Ecto neural progenitor cell (in vitro differentiated cells): Measurements from ENCODE around the gene TLE5.
A peak's percentile ranks its signal among the peaks of the same experiment; 100 is the strongest.

Source experiments
- DNase-seq: peaks from one replicate; pipeline ENCODE4 v3.0.0-alpha.2; 2018; ENCODE audit warnings: low spot score

The TLE5 gene

DNA sequence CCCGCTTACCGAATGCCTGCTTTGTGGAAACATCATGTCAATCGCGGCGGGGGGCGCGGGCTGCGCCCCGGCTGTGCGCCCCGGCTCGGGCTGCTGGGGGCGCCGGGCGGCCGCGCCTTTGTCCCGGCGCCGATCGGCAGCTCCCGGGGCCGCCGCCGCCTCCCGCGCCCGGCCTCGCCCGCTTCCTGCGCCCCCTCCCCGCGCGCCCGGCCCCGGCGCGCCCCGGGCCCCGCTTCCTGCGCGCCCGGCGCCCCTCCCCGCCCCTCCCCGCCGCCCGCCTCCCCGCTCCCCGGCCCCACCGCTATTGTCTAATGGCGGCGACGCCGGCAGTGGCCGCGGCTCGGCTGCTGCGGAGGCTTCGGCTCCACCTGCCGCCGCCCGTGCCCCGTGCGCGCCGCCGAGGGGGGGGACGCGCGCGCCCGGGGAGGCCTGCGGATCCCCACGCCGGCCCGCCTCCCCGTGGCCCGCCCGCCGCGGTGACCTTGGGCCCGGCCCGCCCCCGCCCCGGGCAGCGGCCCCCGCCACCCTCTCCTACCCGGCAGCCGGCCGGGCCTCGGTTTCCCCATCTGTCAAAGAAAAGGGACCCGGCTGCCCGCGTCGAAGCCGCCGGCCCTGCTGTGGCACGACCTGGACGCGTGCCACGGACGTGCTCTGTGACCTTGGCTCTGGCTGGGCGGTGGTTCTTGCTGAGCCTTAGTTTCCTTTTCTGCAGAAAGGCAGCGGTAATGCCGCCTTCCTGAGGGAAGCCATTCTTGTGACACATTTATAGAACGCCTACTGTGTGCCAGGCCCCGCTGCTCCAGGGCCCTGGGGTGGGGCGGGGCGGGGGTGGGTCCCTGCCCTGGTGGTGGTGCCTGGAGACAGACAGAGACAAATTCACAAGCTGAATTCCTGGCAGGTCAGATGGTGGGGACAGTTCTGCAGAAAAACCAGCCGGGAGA is at the start of gene TLE5:
TSS of gene TLE5 (minus strand) at position 331 of the 941 bp plus-strand sequence. CDS start at position 36, 295 bp downstream.
- DNase-seq = peak; percentile 64

- DNase-seq = no peak
Observed at GRCh38 chr19:3111586-3112247, 49.4 kb upstream of the TLE5 start.

DNA sequence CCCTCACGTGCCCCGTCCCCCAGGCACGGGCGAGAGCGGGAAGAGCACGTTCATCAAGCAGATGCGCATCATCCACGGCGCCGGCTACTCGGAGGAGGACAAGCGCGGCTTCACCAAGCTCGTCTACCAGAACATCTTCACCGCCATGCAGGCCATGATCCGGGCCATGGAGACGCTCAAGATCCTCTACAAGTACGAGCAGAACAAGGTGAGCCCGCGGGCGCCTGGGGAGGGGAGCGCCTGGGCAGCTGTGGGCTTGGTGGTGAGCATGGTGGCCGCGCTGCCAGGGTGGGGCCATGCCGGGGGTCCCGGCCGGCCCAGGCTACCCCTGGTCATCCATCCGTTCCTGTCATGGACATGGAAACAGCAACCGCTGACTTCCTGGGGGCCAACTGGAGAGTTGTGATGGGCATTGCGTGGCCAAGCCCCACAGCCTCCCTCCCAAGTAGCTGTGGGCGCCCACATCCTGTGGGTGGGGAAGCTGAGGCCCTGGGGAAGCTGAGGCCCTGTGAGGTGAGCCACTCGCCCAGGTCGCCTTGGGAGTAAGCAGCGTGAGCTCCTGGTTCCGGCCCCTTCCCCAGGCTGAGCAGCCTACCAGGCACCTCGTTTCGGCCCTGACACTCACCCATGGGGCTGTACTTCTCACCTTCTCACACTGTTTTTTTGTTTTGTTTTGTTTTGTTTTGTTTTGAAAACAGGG is 48.0 kb upstream of the TLE5 start:
- no peak for DNase-seq

DNA sequence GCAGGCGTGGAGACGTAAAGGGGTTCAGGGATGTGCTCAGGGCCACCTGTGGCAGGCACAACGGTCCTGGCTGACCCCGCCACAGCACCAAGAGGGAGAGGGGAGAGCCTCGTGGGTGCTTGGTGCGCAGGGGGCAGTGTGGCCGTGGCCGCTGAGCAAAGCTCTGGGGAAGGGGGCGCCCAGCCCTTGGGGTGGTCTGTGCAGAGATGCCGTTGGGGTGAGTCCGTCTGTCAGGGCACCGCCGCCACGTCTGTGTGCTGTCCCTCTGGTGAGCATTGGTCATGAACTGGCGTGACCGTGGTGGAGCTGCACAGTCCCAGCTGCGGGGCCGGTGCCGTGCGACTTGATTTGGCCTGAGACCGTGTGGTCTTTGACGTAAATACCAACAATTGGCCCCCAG is 47.2 kb upstream of the TLE5 start:
- no peak for DNase-seq

DNA sequence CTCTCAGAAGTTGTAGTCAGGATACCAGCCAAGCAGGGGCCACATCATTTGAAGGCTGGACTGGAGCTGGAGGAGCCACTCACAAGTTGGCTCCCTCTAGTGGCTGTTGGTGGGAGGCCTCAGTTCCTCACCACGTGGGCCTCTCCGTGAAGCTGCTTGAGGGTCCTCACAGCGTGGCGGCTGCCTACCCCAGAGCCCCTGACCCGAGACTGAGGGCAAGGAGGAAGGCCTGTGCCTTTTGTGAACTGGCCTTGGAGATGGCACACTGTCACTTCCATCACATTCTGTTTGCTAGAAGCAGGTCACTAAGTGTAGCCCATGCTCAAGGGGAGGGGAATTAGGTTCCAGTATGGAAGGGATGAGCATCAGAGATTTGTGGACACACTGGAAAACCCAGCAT is 46.5 kb upstream of the TLE5 start:
- peak; percentile 73 for DNase-seq

DNA sequence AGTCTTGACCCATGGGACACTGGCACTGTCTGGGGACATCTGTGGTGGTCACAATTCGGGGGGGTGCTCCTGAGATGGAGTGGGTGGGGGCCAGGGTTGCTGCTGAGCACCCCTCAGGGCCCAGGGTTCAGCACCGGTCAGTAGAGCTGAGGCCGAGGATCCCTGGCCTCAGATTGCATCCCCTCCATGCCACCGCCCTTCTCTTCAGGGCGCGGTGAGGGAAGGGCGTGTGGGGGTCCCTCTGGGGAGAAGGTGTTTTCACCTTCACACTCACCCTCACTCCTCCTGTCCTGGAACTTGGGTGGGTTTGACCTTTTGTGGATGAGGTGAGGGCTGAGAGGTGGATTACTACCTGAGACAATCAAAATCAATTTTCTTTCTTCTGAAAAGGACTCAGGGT is 45.4 kb upstream of the TLE5 start:
- DNase-seq = no peak

DNA sequence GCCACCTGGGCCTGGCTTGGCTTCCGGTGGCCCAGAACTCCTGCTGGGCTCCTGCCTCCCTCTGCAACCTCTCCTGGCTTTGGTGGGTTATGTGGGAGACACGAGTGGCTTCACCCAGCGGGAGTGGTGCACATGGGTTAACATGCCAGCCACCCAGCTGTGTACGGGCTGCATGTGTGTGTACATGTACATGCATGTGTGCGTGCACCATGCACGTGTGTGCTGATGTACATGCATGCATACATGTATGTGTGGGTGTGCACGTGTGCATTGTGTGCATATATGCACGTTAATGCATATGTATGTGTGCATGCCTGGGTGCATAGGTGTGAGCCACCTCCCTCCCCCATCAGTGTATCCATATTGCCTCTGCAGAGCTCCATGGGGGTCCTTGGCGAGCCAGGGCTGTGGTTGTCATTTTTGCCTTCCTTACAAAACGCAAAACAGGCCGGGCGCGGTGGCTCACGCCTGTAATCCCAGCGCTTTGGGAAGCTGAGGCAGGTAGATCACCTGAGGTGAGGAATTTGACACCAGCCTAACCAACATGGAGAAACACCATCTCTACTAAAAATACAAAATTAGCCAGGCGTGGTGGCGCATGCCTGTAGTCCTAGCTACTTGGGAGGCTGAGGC is 44.3 kb upstream of the TLE5 start:
- no peak for DNase-seq

DNA sequence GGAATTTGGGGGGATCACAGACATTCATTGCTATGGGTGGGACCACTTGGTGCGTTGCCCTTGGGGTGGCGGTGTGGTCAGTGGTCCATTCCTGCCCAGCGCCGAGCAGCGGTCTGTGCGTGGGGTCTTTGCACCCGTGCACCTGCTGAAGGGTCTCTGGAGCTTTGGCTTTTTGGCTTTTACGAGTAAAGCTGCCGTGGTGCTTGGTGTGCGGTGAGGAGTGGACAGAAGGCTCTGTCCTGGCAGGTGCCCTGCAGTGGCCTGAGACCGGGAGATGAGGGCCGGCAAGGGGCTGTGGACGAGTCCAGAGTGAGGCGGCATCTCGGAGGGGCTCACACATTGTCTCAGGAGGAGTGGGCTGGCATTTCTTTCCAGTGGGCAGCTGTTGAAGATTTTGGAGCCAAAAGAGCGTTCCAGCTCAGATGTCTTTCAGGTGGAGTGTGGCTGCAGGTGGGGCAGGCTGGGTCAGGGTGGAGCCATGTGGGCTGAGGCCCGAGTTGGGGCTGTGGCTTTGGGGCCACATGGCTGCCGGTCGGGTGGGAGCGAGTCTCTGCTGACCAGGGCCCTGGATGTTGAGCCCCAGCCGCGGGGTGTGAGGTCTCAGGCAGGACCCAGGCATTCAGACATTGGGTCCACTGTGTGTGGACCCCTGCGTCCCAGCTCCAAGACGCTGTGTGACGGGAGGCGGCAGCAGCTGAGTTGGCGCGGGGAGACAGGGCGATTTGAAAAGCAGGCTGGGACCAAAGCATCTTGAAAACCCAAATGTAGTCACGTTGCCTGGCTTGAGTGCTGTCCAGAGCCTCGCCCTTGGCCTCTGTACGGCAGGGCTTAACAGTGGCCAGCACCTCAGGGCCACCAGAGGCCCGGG is 43.6 kb upstream of the TLE5 start:
- DNase-seq = no peak

DNA sequence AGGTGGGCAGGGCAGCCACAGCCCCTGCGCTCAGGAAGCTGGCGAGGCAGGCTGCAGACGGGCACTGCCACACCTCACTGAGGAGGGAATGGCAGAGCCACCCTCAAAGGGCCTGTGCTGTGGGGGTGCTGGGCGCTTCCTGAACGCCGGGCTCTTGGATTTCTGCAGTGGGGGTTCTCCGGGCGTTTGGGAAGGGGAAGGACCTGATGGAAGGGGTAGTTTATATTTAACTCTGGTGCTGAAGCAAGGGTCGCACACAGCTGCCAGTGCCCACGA is 42.4 kb upstream of the TLE5 start:
- DNase-seq = no peak

GRCh38 chr19:3102239-3103140 is 40.2 kb upstream of the TLE5 start:
- DNase-seq = no peak

DNA sequence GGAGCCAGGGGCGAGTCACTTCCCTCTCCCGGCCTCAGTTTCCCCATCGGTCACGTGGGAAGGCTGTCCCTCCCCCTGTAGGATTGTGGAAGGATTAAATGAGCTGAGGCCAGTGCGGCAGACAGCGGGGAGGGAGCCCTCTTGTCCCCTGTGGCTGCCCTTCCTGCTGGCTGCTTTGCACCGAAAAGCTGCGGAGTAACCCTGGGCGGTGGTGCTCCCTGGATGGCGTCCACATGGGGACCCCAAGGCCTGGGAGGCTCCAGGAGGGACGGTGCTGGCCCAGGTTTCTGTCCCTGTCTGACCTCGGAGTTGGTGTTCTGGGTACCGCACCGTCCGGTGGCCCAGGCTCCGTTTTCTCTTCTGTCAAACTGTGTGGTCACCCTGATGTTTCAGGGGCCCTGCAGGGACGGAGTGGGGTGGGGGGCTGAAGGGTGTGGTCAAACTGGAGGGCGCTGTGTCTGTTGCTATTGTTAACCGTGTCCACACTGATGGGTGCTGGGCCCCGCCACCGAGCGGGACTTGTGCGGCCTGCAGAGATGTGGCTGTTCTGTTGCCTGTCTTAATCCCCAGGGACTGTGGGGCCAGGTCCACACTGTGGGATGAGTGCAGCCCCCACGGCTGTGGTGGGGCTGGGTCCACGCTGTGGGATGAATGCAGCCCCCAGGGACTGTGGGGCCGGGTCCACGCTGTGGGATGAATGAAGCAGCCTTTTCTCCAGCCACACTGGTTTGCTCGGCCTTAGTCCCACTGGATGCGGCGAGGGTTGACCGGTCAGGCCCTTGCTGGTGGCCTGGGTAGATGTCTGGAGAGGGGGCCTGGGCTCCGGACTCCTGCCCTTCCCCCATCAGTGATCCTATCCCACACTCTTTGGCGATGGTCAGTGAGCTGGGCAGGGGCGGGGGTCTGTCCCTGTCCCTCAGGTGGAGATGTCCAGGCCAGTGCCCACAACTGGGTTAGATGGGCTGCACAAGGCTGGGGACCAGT is 38.7 kb upstream of the TLE5 start:
- DNase-seq = no peak

- DNase-seq = no peak
Observed at GRCh38 chr19:3100331-3100730, 38.0 kb upstream of the TLE5 start.

- no peak for DNase-seq
Observed at GRCh38 chr19:3099347-3100145, 37.3 kb upstream of the TLE5 start.

DNA sequence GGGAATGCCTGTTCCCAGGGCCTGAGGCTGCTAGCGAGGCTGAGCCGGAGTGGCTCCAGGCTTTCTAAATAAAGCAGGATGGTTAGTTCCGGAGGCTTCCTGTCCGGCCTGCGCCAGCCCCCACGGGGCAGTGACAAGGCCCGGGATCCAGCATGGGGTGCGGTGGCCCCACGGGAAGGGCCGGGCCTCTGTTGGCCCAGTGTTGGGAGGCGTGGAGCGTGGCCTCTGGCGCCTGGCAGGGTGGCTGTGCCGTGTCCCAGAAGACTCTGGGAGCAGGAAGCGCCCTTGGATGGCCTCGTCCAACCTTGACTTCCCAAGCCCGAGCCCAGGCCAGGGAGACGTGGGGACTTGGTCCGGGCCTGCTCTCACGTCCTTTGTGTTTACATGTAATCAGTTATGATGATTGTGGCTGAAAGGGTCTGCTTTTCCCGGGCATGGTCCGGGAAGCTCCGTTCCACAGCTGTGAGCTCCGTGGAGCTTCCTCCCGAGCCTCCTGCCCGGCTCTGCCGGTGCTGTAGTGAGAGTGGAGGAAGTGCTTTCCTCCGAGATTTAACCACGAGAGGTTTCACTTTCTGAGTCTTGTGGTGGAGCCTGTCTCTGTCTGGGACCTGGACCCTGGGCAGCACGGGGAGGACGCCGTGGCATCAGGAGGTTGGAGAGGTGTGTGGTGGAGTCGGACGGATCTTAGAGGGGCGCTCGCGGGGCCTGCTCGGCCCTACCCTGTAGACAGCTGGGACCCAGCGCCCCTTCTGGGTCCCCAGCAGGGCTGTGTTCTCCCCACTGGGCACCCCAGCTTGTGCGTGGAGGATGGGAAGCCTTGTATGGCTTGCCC is 36.4 kb upstream of the TLE5 start:
- no peak for DNase-seq

- no peak for DNase-seq
Observed at GRCh38 chr19:3098141-3098514, 35.8 kb upstream of the TLE5 start.

DNA sequence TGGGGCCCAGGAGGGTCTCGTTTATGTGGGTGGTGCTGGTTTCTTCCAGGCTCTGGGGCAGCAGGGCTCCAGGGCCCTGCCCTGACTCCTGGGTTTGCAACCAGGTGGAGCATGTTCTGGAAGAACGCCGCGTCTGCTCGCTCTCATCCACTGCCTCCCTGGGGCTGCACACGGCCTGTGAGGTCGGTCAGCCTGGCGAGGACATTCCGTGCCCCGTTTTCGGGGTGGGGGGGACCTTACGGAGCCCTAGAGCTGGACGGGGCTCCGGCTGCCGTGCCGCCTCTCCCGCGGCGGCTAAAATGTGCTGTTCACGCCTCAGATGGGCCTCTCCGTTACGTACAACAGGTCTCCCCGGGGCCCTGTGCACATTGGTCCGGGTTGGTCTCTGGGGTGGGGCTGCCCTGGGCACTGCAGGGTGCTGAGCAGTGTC is 35.2 kb upstream of the TLE5 start:
- no peak for DNase-seq

- DNase-seq = no peak
Observed at GRCh38 chr19:3096902-3097326, 34.6 kb upstream of the TLE5 start.
